Epithelial cell of esophagus (primary cell): ENCODE measurements around the gene EGFL6.

ENCODE experiments used
- DNase-seq: peaks from one replicate; pipeline ENCODE4 v3.0.0; 2010; ENCODE audit warnings: low read depth
- H3K4me3 ChIP-seq: 2 replicates; pipeline ENCODE4 v1.5.1; 2011; ENCODE audit warnings: mild to moderate bottlenecking, low read length, control low read depth
- TF ChIP-seq, protein P1 (sequence below): IDR thresholded peaks from 2 replicates; pipeline ENCODE4 v1.5.1; 2011; ENCODE audit warnings: low read depth, mild to moderate bottlenecking, low read length, control low read depth, inconsistent platforms; ENCODE audit not compliant: insufficient read depth; ENCODE audit errors: missing control alignments

Gene EGFL6

DNA sequence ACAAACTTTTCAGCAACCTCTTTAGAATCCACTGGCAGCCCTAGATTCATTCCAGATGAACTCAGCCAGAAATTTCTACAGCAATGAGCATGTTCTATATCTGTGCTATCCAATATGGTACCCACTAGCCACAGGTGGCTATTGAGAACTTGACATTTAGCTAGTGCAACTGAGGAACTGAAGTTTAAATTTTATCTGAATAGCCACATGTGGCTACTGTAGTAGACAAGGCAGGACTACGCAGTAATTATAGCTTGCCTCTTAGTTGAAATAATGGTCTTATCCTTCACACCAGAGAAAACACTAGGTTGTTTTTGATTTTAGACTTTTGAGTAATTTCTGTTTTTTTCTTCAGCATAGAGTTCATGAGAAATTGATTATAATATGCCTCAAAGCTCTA, 80.9 kb downstream of the EGFL6 start:
- TF ChIP-seq, protein P1, sequence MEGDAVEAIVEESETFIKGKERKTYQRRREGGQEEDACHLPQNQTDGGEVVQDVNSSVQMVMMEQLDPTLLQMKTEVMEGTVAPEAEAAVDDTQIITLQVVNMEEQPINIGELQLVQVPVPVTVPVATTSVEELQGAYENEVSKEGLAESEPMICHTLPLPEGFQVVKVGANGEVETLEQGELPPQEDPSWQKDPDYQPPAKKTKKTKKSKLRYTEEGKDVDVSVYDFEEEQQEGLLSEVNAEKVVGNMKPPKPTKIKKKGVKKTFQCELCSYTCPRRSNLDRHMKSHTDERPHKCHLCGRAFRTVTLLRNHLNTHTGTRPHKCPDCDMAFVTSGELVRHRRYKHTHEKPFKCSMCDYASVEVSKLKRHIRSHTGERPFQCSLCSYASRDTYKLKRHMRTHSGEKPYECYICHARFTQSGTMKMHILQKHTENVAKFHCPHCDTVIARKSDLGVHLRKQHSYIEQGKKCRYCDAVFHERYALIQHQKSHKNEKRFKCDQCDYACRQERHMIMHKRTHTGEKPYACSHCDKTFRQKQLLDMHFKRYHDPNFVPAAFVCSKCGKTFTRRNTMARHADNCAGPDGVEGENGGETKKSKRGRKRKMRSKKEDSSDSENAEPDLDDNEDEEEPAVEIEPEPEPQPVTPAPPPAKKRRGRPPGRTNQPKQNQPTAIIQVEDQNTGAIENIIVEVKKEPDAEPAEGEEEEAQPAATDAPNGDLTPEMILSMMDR: no peak
- no peak overlapping the region for H3K4me3 ChIP-seq
- DNase-seq: no peak

DNA sequence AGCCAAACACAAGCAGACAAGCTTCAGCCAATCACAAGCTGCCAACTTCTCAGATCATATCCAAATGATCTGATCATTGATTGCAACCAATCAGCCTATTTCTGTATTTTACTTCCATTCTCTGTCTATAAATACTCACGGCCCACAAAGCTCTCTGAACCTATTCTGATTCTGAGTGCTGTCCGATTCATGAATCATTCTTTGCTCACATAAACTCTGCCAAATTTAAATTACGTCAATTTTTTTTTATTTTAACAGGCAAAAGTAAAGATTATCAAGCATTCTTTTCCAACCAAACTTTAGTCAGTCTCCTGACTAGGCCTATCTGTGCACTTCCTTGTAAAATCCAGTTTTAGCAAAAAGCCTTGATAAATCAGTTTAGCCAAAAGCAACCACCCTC, 81.7 kb downstream of the EGFL6 start:
- TF ChIP-seq, protein P1: no peak
- no peak overlapping the region for H3K4me3 ChIP-seq
- DNase-seq: no peak

DNA sequence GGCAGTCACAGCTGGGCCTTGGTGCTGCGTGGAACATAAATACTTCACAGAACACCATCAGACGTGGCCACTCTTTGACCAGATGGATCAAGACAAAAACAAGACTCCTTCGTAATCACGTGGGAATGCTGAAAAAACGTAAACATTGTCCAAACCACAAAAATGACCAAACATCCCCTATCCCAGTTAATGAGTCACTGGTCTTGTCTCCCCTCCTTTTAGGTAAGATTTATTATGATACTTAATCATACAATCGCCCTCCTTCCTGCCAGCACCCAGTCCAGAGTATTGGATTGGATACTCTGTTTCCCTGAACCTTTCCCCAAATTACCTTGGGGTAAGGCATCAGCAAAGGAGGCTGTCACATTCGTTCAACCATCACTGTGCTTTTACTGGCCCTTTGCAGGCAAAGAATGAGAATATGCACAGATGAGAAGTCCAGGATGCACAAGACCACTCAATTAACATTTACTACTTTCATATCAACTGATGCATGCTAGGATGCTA, 82.9 kb downstream of the EGFL6 start:
- peak; percentile 48 for DNase-seq
- TF ChIP-seq, protein P1: no peak
- H3K4me3 ChIP-seq: peak overlapping the region; percentile 49

DNA sequence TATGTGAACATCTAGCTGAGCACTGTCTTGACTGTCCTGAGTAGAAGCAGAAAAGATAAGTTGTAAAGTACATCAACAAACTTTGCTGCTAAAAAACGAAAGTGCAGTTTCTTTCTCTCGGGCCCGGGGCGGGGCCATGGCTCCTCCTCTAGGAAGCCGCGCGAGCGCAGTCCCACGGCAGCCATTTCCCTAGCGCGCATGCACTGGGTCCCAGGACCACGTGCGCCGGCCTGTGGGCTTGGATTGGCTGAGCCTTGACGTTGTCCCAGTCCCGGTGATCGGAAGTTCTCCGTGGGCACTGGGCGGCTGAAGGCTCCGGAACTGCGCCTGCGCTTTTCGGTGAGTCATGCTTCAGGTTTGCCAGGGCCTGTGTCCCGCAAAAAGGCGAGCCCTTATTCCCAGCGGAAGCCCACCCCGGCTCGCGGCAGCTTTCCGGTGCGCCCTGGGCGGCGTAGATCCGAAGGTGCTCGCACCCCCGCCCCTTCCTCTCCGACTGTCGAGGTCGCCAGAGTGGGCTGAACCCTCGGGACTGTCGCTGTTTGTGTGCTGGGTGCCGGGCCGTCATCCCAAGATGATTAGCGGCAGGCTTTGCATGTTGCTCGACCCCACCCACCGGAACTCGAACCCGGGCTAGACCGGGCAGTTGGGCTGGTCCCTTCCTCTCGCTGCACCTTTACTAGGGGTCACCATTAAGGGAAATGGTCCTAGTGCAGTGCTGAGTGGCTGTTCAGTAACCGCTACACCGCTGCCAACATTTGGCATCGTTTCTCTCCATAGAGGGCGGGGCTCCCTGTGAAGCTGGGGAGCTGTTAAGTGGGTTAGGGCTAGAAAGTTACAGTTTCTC, 83.7 kb downstream of the EGFL6 start, which contains the start of gene TCEANC:
Gene TCEANC, plus strand, starts transcription at position 292 of the 844 bp plus-strand sequence. CDS start 9,368 bp downstream, outside the sequence.
- TF ChIP-seq, protein P1: no peak
- DNase-seq: peak; percentile 95
- peak within 1 kb of the TSS; percentile 66 for H3K4me3 ChIP-seq

DNA sequence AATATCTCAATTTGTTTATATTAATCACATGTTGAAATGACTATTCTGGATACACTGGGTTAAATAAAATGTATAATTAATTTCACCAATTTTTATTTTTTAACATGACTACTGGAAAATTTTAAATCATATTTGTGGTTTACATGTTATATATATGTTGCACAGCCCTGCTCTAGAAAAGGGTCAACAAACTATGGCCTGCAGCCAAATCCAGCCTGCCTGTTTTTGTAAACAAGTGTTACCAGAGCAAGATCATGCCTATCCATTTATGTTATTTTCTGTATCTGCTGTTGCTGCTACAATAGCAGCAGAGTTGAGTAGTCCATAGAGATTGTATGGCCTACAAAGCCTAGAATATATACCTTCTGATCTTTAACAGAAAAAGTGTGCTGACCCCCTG, 84.7 kb downstream of the EGFL6 start:
- DNase-seq: no peak
- TF ChIP-seq, protein P1: no peak
- H3K4me3 ChIP-seq: no peak overlapping the region

DNA sequence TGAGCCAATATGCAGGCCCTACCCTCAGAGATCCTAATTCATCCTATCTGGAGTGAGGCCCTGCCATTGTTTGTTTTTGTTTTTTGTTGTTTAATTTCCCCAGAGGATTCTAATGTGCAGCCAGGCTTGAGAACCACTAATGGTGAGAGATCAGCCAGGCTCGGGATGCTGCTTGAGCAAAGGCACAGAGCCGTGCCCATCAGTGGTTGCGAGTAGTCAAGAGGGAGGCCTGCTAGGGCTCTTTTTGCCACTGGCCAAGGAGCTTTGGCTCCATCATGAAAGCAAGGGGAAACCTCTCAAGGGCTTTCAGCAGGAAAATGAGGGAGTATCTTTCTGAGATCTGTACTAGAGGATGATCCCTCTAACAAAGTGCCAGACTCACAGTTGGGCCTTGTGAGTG, 86.3 kb downstream of the EGFL6 start:
- TF ChIP-seq, protein P1: no peak
- no peak for DNase-seq
- no peak overlapping the region for H3K4me3 ChIP-seq

DNA sequence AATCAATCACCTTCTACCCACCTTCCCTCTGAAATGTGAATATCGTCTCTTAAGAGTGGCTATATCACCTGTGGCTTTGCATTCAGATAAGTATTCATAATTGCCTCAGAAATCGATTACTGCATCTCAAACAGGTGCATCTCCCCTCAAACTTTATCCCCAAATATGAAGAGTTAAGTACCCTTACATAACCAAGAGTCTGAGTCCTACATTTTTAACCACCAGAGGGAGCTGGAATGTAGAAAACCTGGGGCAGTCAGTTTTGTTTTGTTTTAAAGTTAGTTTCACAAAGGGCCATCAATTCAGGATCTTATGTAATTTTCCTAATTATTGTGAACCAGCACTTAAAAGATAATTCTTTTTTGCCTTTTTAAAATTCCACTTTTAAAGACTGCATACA, 89.2 kb downstream of the EGFL6 start:
- TF ChIP-seq, protein P1: peak; percentile 54
- no peak overlapping the region for H3K4me3 ChIP-seq
- DNase-seq: peak; percentile 59
